GM12878 (cell line): Measurements from ENCODE around the gene SMIM5. TPM values are rescaled to one million over a fixed set of nuclear protein-coding genes. Genes with fewer than 3 reads are reported as not detected.

Experiments used
- ATAC-seq: fragments of 200-7000 bp; cut with Tn5 transposase; 3 replicates; pipeline ENCODE4 v1.9.1; 2020; ENCODE audit warnings: mild to moderate bottlenecking, moderate library complexity
- BruUV-seq: library from RNA; stranded (reverse); fragments of 400-500 nt; replicated peaks from 2 replicates; lab custom pipeline; 2021; lab: Mats Ljungman, UMichigan
- CTCF ChIA-PET: fragments of 300-600 bp; sonication (Branson Sonifier 250); formaldehyde crosslinking; extraction: SDS; loops from one replicate; lab custom pipeline; 2021; ENCODE audit warnings: inconsistent platforms; lab: Yijun Ruan, JAX
- POLR2A ChIA-PET: fragments of 350-600 bp; formaldehyde crosslinking; extraction: SDS; loops from one replicate; lab custom pipeline; 2021; ENCODE audit warnings: inconsistent platforms; lab: Charles Lee
- RAD21 ChIA-PET: fragments of 300-600 bp; sonication (Branson Sonifier 250); formaldehyde crosslinking; loops from one replicate; lab custom pipeline; 2023; ENCODE audit warnings: antibody characterized with exemption; ENCODE audit not compliant: unreplicated experiment; lab: Charles Lee
- SMC1A ChIA-PET: fragments of 300-600 bp; sonication (Branson Sonifier 250); formaldehyde crosslinking; loops from one replicate; lab custom pipeline; 2023; ENCODE audit not compliant: unreplicated experiment, uncharacterized antibody; lab: Charles Lee
- DNase-seq: peaks from one replicate; pipeline ENCODE4 v3.0.0-alpha.2; 2011; ENCODE audit warnings: low read depth, low spot score
- FAIRE-seq: peaks from 3 replicates; lab custom pipeline; 2011; peaks lifted over from hg19 to GRCh38; lab: Jason Lieb, UNC
- H2AFZ ChIP-seq: 2 replicates; pipeline ENCODE4 v1.6.0; 2011; ENCODE audit warnings: low read depth, low read length, control low read depth; ENCODE audit not compliant: control insufficient read depth
- H3K27ac ChIP-seq: 2 replicates; pipeline ENCODE4 v1.5.1; 2011; ENCODE audit warnings: control low read depth; ENCODE audit not compliant: control insufficient read depth, insufficient read depth
- H3K27me3 ChIP-seq, 2 experiments: replicated peaks in 1 of 2; 2 replicates each; pipeline versions ENCODE4 v1.6.0 to v1.6.1; 2011; ENCODE audit warnings: low read length in 1 of 2; ENCODE audit not compliant: control insufficient read depth in 2 of 2, insufficient read depth in 2 of 2
- H3K36me3 ChIP-seq, 2 experiments: 2 replicates each; pipeline ENCODE4 v1.5.1; 2011; ENCODE audit warnings: low read length in 1 of 2; ENCODE audit not compliant: control insufficient read depth in 2 of 2, insufficient read depth in 2 of 2
- H3K4me1 ChIP-seq: 2 replicates; pipeline ENCODE4 v1.6.1; 2011; ENCODE audit warnings: mild to moderate bottlenecking, low read length, moderate library complexity, mixed read lengths; ENCODE audit not compliant: control insufficient read depth, insufficient read depth
- H3K4me2 ChIP-seq: 2 replicates; pipeline ENCODE4 v1.6.0; 2011; ENCODE audit warnings: control low read depth; ENCODE audit not compliant: control insufficient read depth, insufficient read depth
- H3K4me3 ChIP-seq: fragments of 200-600 bp; sonication (generic); 2 replicates; pipeline ENCODE4 v1.5.1; 2016
- H3K79me2 ChIP-seq: 2 replicates; pipeline ENCODE4 v1.6.0; 2011; ENCODE audit warnings: low read length; ENCODE audit not compliant: control insufficient read depth, insufficient read depth
- H3K9ac ChIP-seq: 2 replicates; pipeline ENCODE4 v1.8.0; 2011; ENCODE audit warnings: low read length, control low read depth, mixed read lengths; ENCODE audit not compliant: control insufficient read depth, insufficient read depth
- H3K9me3 ChIP-seq: replicated peaks from 3 replicates; pipeline ENCODE4 v1.5.1; 2011; ENCODE audit warnings: mild to moderate bottlenecking, low read length; ENCODE audit not compliant: control insufficient read depth, insufficient read depth
- H4K20me1 ChIP-seq: 2 replicates; pipeline ENCODE4 v1.6.0; 2011; ENCODE audit not compliant: control insufficient read depth, insufficient read depth
- CEBPZ ChIP-seq: fragments of 150-350 bp; IDR thresholded peaks from 2 replicates; pipeline ENCODE4 v1.6.1; 2016; ENCODE audit warnings: low read depth, low read length
- FOXK2 ChIP-seq: fragments of 450-650 bp; IDR thresholded peaks from 2 replicates; pipeline ENCODE4 v1.6.1; 2017; ENCODE audit warnings: mild to moderate bottlenecking, moderate library complexity
- IKZF1 ChIP-seq: fragments of 450-650 bp; conservative IDR thresholded peaks from 2 replicates; pipeline ENCODE4 v1.6.1; 2017; ENCODE audit warnings: antibody characterized with exemption, mild to moderate bottlenecking
- IKZF2 ChIP-seq, 2 experiments: fragments of 450-650 bp; IDR thresholded peaks; 2 replicates each; pipeline ENCODE4 v1.6.1; 2017; ENCODE audit warnings: mild to moderate bottlenecking in 2 of 2, moderate library complexity in 2 of 2
- PML ChIP-seq: IDR thresholded peaks from 2 replicates; pipeline ENCODE4 v1.6.1; 2012; ENCODE audit warnings: low read length, inconsistent platforms
- SKIL ChIP-seq: fragments of 450-650 bp; IDR thresholded peaks from 2 replicates; pipeline ENCODE4 v1.6.1; 2017; ENCODE audit warnings: mild to moderate bottlenecking, low read depth, inconsistent platforms; ENCODE audit not compliant: poor library complexity, severe bottlenecking
- SMARCA5 ChIP-seq: fragments of 450-650 bp; IDR thresholded peaks from 2 replicates; pipeline ENCODE4 v1.6.1; 2017; ENCODE audit warnings: mild to moderate bottlenecking
- SREBF1 ChIP-seq: IDR thresholded peaks from 2 replicates; pipeline ENCODE4 v1.6.1; 2012; ENCODE audit warnings: mild to moderate bottlenecking, low read length
- TAF1 ChIP-seq: IDR thresholded peaks from 2 replicates; pipeline ENCODE4 v1.6.1; 2011; ENCODE audit warnings: mild to moderate bottlenecking, low read depth, low read length, borderline replicate concordance
- WGBS: methylation state at CpG from one replicate; pipeline ENCODE4 v1.1.6; 2016; ENCODE audit warnings: low lambda C conversion rate; ENCODE audit not compliant: insufficient replicate concordance, insufficient coverage; ENCODE audit errors: missing lambda C conversion rate; 5-methylcytosine and 5-hydroxymethylcytosine counted together
- in situ Hi-C: fragments of 300-500 bp; cut with MboI; formaldehyde crosslinking; loops from 9 replicates; pipeline ENCODE4 v1.14.3; 2018; ENCODE audit warnings: mixed read lengths
- intact Hi-C: fragments of 100-400 bp; cut with micrococcal nuclease; formaldehyde crosslinking; loops from one replicate; pipeline ENCODE4 v1.14.2; 2022; ENCODE audit not compliant: unreplicated experiment
- polyA plus RNA-seq, 11 experiments: library from polyadenylated mRNA; depleted of rRNA in 4 of 11; unstranded in 6 of 11; stranded (reverse) in 5 of 11; fragments of >200 nt; fragmentation: Nextera tagmentation in 4 of 11; fragmentation: Illumina TruSeq in 1 of 11; extraction: Ambion mirVana in 4 of 11; extraction: Trizol in 1 of 11; gene quantifications; 1 replicate in 1 of 11; 2 replicates in 10 of 11; pipeline versions ENCODE4 v1.2.1 to v1.2.3, GENCODE V29; 2011 to 2016; ENCODE audit warnings: inconsistent platforms in 2 of 11, missing spikeins in 2 of 11, low read depth in 1 of 11
- total RNA-seq, 4 experiments: library from RNA; depleted of rRNA in 3 of 4; stranded (reverse); fragments of >200 nt in 3 of 4; fragmentation: Illumina TruSeq in 1 of 4; extraction: Trizol in 1 of 4; gene quantifications; 2 replicates each; pipeline versions ENCODE4 v1.2.1 to v1.2.3, GENCODE V29; 2013 to 2021

The SMIM5 gene
- total and polyA plus RNA-seq, 10 of the 15 experiments (the other 5 are each of a cell fraction or from before 2014, with no cell fraction given) = 0.08 to 0.11 TPM; not detected in 8

- Histone ChIP-seq H3K79me2 (no peaks in the 10 kb centered on the region), H3K36me3 (no peaks in the 10 kb centered on the region), H4K20me1 (no peaks in the 10 kb centered on the region), H2AFZ (peak overlapping the region; percentile 67), H3K4me1 (0 out of 2 replicates have a peak, but pooled peaks cover 4% of the 10 kb centered on the region), H3K9ac (peak overlapping the region; percentile 44; the same call in 1 of the 2 replicates), H3K27me3 (peaks cover 5 to 9% of the 10 kb centered on the region in 2 experiments), H3K9me3 (no peaks in the 10 kb centered on the region), H3K4me3 (peak overlapping the region; percentile 53; the same call in 1 of the 2 replicates), H3K4me2 (peak overlapping the region; percentile 88), H3K27ac (peak overlapping the region; percentile 33; the same call in 1 of the 2 replicates)
- in situ Hi-C loops = no loop called here
- ChIA-PET RAD21 (interaction anchor here (1.0 kb wide), 1 partner anchor 72 kb away, joined by 6 read pairs; the partner anchor contains the start of gene TSEN54), POLR2A (interaction anchor here (0.6 to 1.0 kb wide), 2 partner anchors 71 to 94 kb away, joined by 3 to 4 read pairs; no protein-coding TSS in a partner anchor), CTCF (interaction anchor here (0.7 to 2.9 kb wide), 6 partner anchors 46 to 165 kb away, joined by 3 to 12 read pairs (median 3); partner anchors contain the start of genes RECQL5 and TSEN54), SMC1A (interaction anchor here (1.2 kb wide), 1 partner anchor 72 kb away, joined by 5 read pairs; the partner anchor contains the start of gene TSEN54)
- TF ChIP-seq SMARCA5 = 0 out of 2 replicates have a peak, but pooled peaks have one; percentile 16
- TF ChIP-seq IKZF1 = peak; percentile 74
- no peak for TF ChIP-seq FOXK2
- no peak for TF ChIP-seq PML
- no peak for TF ChIP-seq TAF1
- TF ChIP-seq IKZF2 (IDR thresholded peaks at IDR 0.05) = no peak
- TF ChIP-seq CEBPZ = no peak
- no peak for TF ChIP-seq SREBF1
- TF ChIP-seq SKIL = no peak
- FAIRE-seq (no peak), ATAC-seq (peak; percentile 13), DNase-seq (no peak)
- intact Hi-C loops = loop anchor here (1.0 to 2.0 kb wide), 2 partner anchors 72 to 162 kb away; partner anchors contain the start of gene TSEN54
- WGBS = 12% methylated on average over 49 of the region's 49 CpGs
- TSS peak; percentile 78 for BruUV-seq
Measured at GRCh38 chr17:75588596-75589011, 44.6 kb upstream of the SMIM5 start.
